Right lobe of liver (tissue), 6 donors: Measurements from ENCODE around the gene ARNT2. TPM values are rescaled to one million over a fixed set of nuclear protein-coding genes. Genes with fewer than 3 reads are reported as not detected.

Experiments
- ATAC-seq, 4 donors: fragments of 200-7000 bp; cut with Tn5 transposase; one replicate each; pipeline ENCODE4 v1.9.1; 2020; ENCODE audit warnings: mild to moderate bottlenecking in 4 of 4, moderate library complexity in 4 of 4
- DNase-seq, 3 donors: peaks; one replicate each; pipeline ENCODE4 v3.0.0-alpha.2; 2020
- H3K27ac ChIP-seq, 3 donors: fragments of 200-600 bp; one replicate each; pipeline ENCODE4 v1.8.0; 2022
- H3K27me3 ChIP-seq, 2 donors: fragments of 200-600 bp; one replicate each; pipeline ENCODE4 v1.8.0; 2022
- H3K36me3 ChIP-seq, 4 donors: fragments of 200-600 bp; sonication (generic) in 1 of 4; one replicate each; pipeline versions ENCODE4 v1.5.1 to v1.8.0; 2017 to 2022; ENCODE audit warnings: control low read depth in 1 of 4
- H3K4me1 ChIP-seq, 4 donors: fragments of 200-600 bp; sonication (generic) in 1 of 4; one replicate each; pipeline versions ENCODE4 v1.5.1 to v1.8.0; 2017 to 2022; ENCODE audit warnings: control low read depth in 1 of 4
- H3K4me3 ChIP-seq, 3 donors: fragments of 200-600 bp; one replicate each; pipeline ENCODE4 v1.8.0; 2022
- H3K9me3 ChIP-seq, 4 donors: fragments of 200-600 bp; sonication (generic) in 1 of 4; one replicate each; pipeline versions ENCODE4 v1.5.1 to v1.8.0; 2017 to 2022; ENCODE audit warnings: control low read depth in 1 of 4
- POLR2A ChIP-seq: fragments of 450-650 bp; IDR thresholded peaks from one replicate; pipeline ENCODE4 v1.6.1; 2017; ENCODE audit warnings: antibody characterized with exemption, mild to moderate bottlenecking
- WGBS: methylation state at CpG from one replicate; pipeline ENCODE4 v1.1.6; 2018; ENCODE audit warnings: low coverage, low lambda C conversion rate; ENCODE audit not compliant: insufficient coverage; ENCODE audit errors: missing lambda C conversion rate; 5-methylcytosine and 5-hydroxymethylcytosine counted together
- intact Hi-C, 2 donors: fragments of 100-400 bp; cut with DNase I; formaldehyde crosslinking; loops; one replicate each; pipeline versions ENCODE4 v1.11.2 to v1.14.1; 2022
- total RNA-seq, 6 experiments: library from RNA; depleted of rRNA in 2 of 6; stranded (reverse); fragments of >200 nt in 2 of 6; fragmentation: NEBNext Ultra II Directional in 3 of 6; extraction: Animal tissue kit (Norgen Biotek cat#: 25700) in 3 of 6; gene quantifications; one replicate each; pipeline versions ENCODE4 v1.1.0 to v1.2.4, GENCODE V29; 2016 to 2023
- TF ChIP-seq, protein P1 (sequence below), 4 donors: fragments of 200-600 bp in 3 of 4; fragments of 450-650 bp in 1 of 4; IDR thresholded peaks; one replicate each; pipeline versions ENCODE4 v1.5.1 to v1.8.0; 2016 to 2022; ENCODE audit warnings: antibody characterized with exemption in 4 of 4, mild to moderate bottlenecking in 2 of 4
- donor health status: DM: no; HTN: yes; CAD: no.
- donor health status: DM: no; HTN: no; CAD: no.
- donor health status: DM: no; HTN: no; CAD: no.
- donor health status: DM: no; HTN: yes; CAD: no.
- donor health status: DM: no; HTN: yes; CAD: no.

Gene ARNT2
- total RNA-seq, 6 experiments from 2014 or later = 0.12 to 1.3 (median 0.46) TPM

DNA sequence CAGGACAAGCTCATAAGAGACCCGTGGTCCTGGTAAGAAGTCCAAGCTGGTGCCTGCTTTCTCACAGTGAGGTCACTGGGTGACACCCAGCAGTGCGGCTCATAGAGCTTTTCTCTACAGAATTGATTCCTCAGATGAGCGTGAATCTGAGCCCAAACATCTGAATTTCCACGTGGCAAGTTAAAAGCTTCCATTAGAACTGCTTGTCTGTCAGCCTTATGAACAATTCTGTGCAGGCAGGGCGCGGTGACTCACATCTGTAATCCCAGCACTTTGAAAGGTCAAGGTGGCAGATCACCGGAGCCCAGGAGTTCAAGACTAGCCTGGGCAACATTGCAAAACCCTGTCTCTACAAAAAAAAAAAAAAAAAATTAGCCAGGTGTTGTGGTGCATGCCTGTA, 177.8 kb downstream of the ARNT2 start:
- intact Hi-C loops = no loop called here
- Histone ChIP-seq H3K27me3 (no peaks in the 10 kb centered on the region), H3K9me3 (no peaks in the 10 kb centered on the region), H3K4me3 (no peak overlapping the region), H3K36me3 (no peaks in the 10 kb centered on the region), H3K27ac (no peak overlapping the region), H3K4me1 (peaks cover 0 to 20% (median 9%) of the 10 kb centered on the region in 4 donors)
- 86% methylated on average over 6 of the region's 7 CpGs for WGBS
- no peak for TF ChIP-seq POLR2A
- TF ChIP-seq, protein P1, sequence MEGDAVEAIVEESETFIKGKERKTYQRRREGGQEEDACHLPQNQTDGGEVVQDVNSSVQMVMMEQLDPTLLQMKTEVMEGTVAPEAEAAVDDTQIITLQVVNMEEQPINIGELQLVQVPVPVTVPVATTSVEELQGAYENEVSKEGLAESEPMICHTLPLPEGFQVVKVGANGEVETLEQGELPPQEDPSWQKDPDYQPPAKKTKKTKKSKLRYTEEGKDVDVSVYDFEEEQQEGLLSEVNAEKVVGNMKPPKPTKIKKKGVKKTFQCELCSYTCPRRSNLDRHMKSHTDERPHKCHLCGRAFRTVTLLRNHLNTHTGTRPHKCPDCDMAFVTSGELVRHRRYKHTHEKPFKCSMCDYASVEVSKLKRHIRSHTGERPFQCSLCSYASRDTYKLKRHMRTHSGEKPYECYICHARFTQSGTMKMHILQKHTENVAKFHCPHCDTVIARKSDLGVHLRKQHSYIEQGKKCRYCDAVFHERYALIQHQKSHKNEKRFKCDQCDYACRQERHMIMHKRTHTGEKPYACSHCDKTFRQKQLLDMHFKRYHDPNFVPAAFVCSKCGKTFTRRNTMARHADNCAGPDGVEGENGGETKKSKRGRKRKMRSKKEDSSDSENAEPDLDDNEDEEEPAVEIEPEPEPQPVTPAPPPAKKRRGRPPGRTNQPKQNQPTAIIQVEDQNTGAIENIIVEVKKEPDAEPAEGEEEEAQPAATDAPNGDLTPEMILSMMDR (IDR thresholded peaks at IDR 0.05) = no peak
- DNase-seq = no peak
- ATAC-seq = no peak

DNA sequence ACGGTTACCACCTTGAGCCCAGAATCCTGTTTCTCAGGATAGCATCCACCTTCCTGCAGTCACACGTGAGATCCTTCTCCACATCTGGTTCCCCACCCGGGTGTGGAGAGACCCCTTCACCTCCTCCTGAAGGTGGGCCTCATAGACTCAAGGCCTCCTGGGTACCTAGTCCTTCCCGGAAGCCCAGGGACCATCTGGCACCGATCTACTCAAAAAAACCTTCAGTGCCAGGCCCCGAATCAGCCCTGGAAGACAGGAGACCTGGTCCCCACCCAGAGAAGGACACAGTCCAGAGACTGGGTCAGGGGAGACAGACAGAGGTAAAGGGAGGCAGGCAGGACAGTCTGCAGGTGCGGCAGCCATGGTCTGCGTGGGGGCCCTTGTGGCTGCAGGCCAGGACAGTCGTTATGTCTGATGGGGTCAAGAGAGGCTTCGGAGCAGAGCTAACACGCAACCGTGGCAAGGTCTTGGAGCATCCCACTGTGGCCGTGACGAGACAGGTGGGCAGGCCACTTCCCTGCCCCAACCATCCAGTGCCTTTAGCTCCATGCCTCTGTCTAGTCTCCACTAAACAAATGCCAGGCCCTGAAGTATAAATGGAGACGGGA, 178.7 kb downstream of the ARNT2 start:
- peaks cover 0 to 20% (median 9%) of the 10 kb centered on the region in 4 donors for H3K4me1 ChIP-seq
- WGBS = 82% methylated on average over 4 of the region's 15 CpGs
- TF ChIP-seq, protein P1 (IDR thresholded peaks at IDR 0.05) = no peak
- TF ChIP-seq POLR2A = no peak
- no peaks in the 10 kb centered on the region for H3K36me3 ChIP-seq
- ATAC-seq = no peak
- H3K9me3 ChIP-seq = no peaks in the 10 kb centered on the region
- no peaks in the 10 kb centered on the region for H3K27me3 ChIP-seq
- no peak overlapping the region for H3K27ac ChIP-seq
- intact Hi-C loops = no loop called here
- H3K4me3 ChIP-seq = no peak overlapping the region
- DNase-seq = no peak

DNA sequence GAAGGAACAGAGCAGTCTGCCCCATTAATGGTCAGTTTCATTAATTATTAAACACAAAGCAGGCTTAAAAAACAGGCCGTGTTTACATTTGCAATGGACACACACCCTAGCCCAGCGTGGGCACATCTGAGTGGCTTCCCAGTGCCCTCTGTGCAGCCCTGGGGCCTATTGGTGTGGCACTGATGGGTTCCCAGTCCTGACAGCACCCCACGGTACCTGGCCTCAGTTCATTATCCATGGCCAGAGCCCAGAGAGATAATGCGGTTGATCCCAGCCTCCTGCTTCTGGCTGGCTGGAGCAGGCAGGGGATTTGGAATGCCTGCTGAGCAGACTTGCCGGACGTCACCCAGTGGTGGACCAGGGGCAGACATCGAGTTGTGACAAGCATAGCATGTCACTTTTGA, 180.4 kb downstream of the ARNT2 start:
- Histone ChIP-seq H3K9me3 (no peaks in the 10 kb centered on the region), H3K4me3 (no peak overlapping the region), H3K27ac (peak overlapping the region in 2 of 3 donors; percentile 33 to 47), H3K27me3 (no peaks in the 10 kb centered on the region), H3K4me1 (peaks cover 0 to 20% (median 9%) of the 10 kb centered on the region in 4 donors), H3K36me3 (no peaks in the 10 kb centered on the region)
- peak; percentile 94 to 97 (median 96) for ATAC-seq
- TF ChIP-seq POLR2A = no peak
- TF ChIP-seq, protein P1 (IDR thresholded peaks at IDR 0.05) = peak in 2 of 4 donors; percentile 21 to 25
- 38% methylated on average over 1 of the region's 7 CpGs for WGBS
- DNase-seq = peak; percentile 72 to 88 (median 84)
- intact Hi-C loops = no loop called here

DNA sequence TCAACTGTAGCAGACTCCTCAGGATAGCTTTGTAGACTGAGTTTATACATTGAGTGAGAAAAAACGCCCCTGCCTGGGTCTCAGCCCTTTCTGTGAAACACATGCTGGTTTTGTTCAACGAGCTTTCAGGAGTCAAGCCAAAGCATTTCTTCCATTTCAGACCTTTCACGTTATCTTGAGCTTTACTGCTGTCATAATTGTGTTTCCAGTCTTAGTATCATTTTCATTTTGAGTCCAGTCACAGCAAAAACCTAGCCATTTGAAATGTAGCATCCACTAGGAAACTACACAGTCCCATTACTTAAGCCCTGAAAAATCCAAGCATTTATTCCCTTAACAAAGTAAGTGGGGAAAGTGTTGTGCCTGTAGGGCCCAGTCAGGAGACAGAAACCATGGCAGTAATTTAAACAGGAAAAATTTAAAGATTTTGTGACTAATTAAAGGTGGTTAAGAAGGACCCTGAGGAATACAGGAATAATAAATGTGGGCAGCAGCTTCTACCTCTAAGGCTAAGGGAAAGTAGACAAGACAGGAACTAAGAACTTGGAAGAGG, 180.9 kb downstream of the ARNT2 start:
- H3K27me3 ChIP-seq = no peaks in the 10 kb centered on the region
- no peak overlapping the region for H3K4me3 ChIP-seq
- peaks cover 0 to 20% (median 9%) of the 10 kb centered on the region in 4 donors for H3K4me1 ChIP-seq
- DNase-seq = no peak
- H3K27ac ChIP-seq = peak overlapping the region in 2 of 3 donors; percentile 33 to 47
- TF ChIP-seq, protein P1 (IDR thresholded peaks at IDR 0.05) = no peak
- TF ChIP-seq POLR2A = no peak
- no peak for ATAC-seq
- no peaks in the 10 kb centered on the region for H3K36me3 ChIP-seq
- H3K9me3 ChIP-seq = no peaks in the 10 kb centered on the region
- 30% methylated on average over 2 of the region's 3 CpGs for whole genome bisulfite sequencing
- intact Hi-C loops = no loop called here
